Nephron progenitor cell (in vitro differentiated cells): ENCODE results near the gene AHI1.

Experiments
- DNase-seq: peaks from one replicate; pipeline ENCODE4 v3.0.0; 2021
- H3K27ac Mint-ChIP-seq: 2 replicates; pipeline ENCODE4 v1.8.0; 2021; ENCODE audit warnings: mild to moderate bottlenecking, moderate library complexity, mixed read lengths
- H3K27me3 Mint-ChIP-seq: 2 replicates; pipeline ENCODE4 v1.8.0; 2021; ENCODE audit warnings: mild to moderate bottlenecking, low read depth, mixed read lengths; ENCODE audit not compliant: poor library complexity
- H3K36me3 Mint-ChIP-seq: 2 replicates; pipeline ENCODE4 v1.8.0; 2021; ENCODE audit warnings: low read depth, mixed read lengths
- H3K4me1 Mint-ChIP-seq: 2 replicates; pipeline ENCODE4 v1.8.0; 2021; ENCODE audit warnings: mixed read lengths
- H3K4me3 Mint-ChIP-seq: 2 replicates; pipeline ENCODE4 v1.8.0; 2021; ENCODE audit warnings: mild to moderate bottlenecking, moderate library complexity, mixed read lengths
- H3K9me3 Mint-ChIP-seq: 2 replicates; pipeline ENCODE4 v1.8.0; 2021; ENCODE audit warnings: mild to moderate bottlenecking, moderate library complexity, mixed read lengths
- CTCF ChIP-seq: fragments of 200-600 bp; sonication (generic); IDR thresholded peaks from 2 replicates; pipeline ENCODE4 v1.5.0; 2021; ENCODE audit warnings: antibody characterized with exemption

Gene AHI1

GRCh38 chr6:135244805-135245204, 252.7 kb downstream of the AHI1 start:
- peaks cover 8% of the 10 kb centered on the region for H3K27me3 Mint-ChIP-seq
- no peak for TF ChIP-seq CTCF
- no peaks in the 10 kb centered on the region for H3K36me3 Mint-ChIP-seq
- no peak overlapping the region for H3K4me3 Mint-ChIP-seq
- no peak for DNase-seq
- no peaks in the 10 kb centered on the region for H3K4me1 Mint-ChIP-seq
- H3K27ac Mint-ChIP-seq, result no peak overlapping the region
- H3K9me3 Mint-ChIP-seq, result no peaks in the 10 kb centered on the region

DNA sequence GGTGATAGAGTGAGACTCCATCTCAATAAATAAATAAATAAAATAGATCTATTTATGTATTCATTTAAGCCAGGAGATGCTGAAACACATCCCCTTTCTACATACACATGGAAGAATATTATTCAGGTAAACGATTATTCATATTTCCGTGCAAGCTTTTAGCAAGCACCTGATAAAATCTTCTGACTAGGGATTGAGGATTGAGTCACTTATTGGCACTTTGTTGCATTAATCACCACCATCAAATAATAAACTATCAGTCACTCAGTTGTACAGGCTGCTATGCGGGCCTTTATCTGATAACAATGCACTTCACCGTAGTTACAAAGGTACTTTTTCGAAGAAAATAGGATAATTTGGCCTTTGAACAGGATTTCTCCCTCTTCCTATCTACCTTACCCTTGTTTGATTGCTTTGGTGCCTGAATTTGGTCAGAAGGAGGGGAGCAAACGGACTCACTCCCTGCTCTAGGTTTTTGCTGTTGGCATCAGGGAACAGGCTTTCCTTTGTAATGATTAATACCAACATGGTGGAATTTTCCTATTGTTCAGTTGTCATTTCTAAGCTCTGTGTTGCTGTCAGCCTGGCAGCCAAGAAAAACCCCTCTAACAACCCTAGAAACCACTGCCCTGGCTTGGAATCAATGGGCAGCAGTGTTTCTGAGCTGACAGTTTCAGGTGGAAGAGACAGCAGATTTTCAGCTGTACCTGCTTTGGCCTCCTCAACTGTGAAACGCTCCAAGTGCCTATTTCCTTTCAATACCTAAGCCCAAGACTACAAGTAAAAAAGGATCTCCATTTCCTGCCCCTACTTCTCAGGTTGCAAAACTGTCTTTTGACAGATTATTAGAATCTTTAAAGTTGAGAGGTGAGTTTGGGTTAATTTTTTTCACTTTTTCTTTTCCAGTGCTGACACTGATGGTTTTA, 253.4 kb downstream of the AHI1 start:
- H3K9me3 Mint-ChIP-seq, result no peaks in the 10 kb centered on the region
- H3K4me3 Mint-ChIP-seq, result no peak overlapping the region
- H3K36me3 Mint-ChIP-seq, result no peaks in the 10 kb centered on the region
- DNase-seq, result no peak
- H3K27ac Mint-ChIP-seq, result no peak overlapping the region
- no peaks in the 10 kb centered on the region for H3K4me1 Mint-ChIP-seq
- peaks cover 4% of the 10 kb centered on the region for H3K27me3 Mint-ChIP-seq
- no peak for TF ChIP-seq CTCF

- DNase-seq, result no peak
- Mint-ChIP-seq H3K9me3 (no peaks in the 10 kb centered on the region), H3K27ac (no peak overlapping the region), H3K4me1 (no peaks in the 10 kb centered on the region), H3K27me3 (peaks cover 7% of the 10 kb centered on the region), H3K36me3 (no peaks in the 10 kb centered on the region), H3K4me3 (no peak overlapping the region)
- no peak for TF ChIP-seq CTCF
These were observed 256.8 kb downstream of the AHI1 start for GRCh38 chr6:135240711-135241110.

DNA sequence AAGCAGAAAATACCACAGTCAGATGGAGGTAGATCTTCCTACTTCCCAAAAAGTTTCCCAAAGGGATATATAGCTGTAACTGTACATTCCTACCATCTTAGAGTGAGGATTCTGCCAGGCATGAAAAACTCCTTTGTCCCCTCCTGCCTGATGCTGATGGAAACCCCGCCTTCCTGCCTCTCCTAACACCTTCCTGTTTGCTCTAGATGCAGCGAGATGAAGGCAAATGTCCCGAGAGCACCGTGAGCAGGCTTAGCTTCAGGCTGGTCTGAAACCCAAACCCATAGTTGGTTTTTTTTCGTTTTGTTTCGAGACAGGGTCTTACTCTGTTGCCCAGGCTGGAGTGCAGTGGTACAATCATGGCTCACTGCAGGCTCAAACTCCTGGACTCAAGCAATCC, 260.8 kb downstream of the AHI1 start:
- no peaks in the 10 kb centered on the region for H3K4me1 Mint-ChIP-seq
- TF ChIP-seq CTCF, result no peak
- H3K4me3 Mint-ChIP-seq, result no peak overlapping the region
- peak overlapping the region; percentile 56 for H3K27ac Mint-ChIP-seq
- no peak for DNase-seq
- peaks cover 7% of the 10 kb centered on the region for H3K27me3 Mint-ChIP-seq
- H3K9me3 Mint-ChIP-seq, result no peaks in the 10 kb centered on the region
- no peaks in the 10 kb centered on the region for H3K36me3 Mint-ChIP-seq

- DNase-seq, result no peak
- no peaks in the 10 kb centered on the region for H3K9me3 Mint-ChIP-seq
- H3K4me3 Mint-ChIP-seq, result no peak overlapping the region
- peaks cover 7% of the 10 kb centered on the region for H3K27me3 Mint-ChIP-seq
- peak overlapping the region; percentile 56 for H3K27ac Mint-ChIP-seq
- TF ChIP-seq CTCF, result no peak
- no peaks in the 10 kb centered on the region for H3K36me3 Mint-ChIP-seq
- no peaks in the 10 kb centered on the region for H3K4me1 Mint-ChIP-seq
These were observed 261.2 kb downstream of the AHI1 start for GRCh38 chr6:135236319-135236718.

DNA sequence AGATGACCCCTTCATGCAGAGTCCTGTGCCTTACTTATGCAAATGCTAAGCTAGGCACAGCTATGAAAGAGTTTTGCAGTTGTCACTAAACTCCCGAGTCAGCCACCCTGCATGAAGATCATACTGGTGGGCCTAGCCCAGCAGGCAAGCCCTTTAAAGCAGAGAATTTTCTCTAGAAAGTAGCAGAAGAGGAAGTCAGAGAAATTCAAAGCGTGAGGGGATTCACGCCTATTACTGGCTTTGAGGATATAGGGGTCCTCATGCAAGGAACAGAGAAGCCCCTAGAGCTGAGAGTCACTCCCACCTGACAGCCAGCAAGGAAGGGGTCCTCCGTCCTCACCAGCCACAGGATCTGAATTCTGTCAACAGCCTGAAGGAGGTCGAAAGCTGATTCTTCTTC, 261.8 kb downstream of the AHI1 start:
- TF ChIP-seq CTCF, result no peak
- Mint-ChIP-seq H3K36me3 (no peaks in the 10 kb centered on the region), H3K4me1 (no peaks in the 10 kb centered on the region)

More for the DNA sequence above, 261.8 kb downstream of the AHI1 start:
- Mint-ChIP-seq H3K27ac (no peak overlapping the region), H3K9me3 (no peaks in the 10 kb centered on the region), H3K4me3 (no peak overlapping the region), H3K27me3 (peaks cover 7% of the 10 kb centered on the region)
- DNase-seq, result no peak
